GM23338 (cell line): ENCODE results near the gene GDPD1. TPM values are rescaled to one million over a fixed set of nuclear protein-coding genes. Genes with fewer than 3 reads are reported as not detected.
"Not testable (repeated sequence)": the region's sequence is repeated elsewhere in the genome, so short reads cannot be mapped to it uniquely, and the experiment has no call there.

Source experiments
- ATAC-seq: fragments of 200-7000 bp; cut with Tn5 transposase; 3 replicates; pipeline ENCODE4 v1.9.1; 2020
- DNase-seq: peaks from one replicate; pipeline ENCODE4 v3.0.0-alpha.2; 2015; ENCODE audit warnings: low spot score
- H2AFZ ChIP-seq: fragments of 200-600 bp; sonication (generic); 2 replicates; pipeline ENCODE4 v1.8.0; 2016; ENCODE audit warnings: antibody characterized with exemption, mild to moderate bottlenecking, moderate library complexity
- H3F3A ChIP-seq: fragments of 200-600 bp; sonication (generic); replicated peaks from 2 replicates; pipeline ENCODE4 v1.8.0; 2017; ENCODE audit warnings: antibody characterized with exemption, mixed run types, low read depth
- H3K27ac ChIP-seq: fragments of 200-600 bp; sonication (generic); 2 replicates; pipeline ENCODE4 v1.6.1; 2016; ENCODE audit warnings: low read depth
- H3K27me3 ChIP-seq: fragments of 200-600 bp; sonication (generic); 2 replicates; pipeline ENCODE4 v1.8.0; 2016; ENCODE audit warnings: mild to moderate bottlenecking, mixed run types, moderate library complexity; ENCODE audit not compliant: insufficient read depth
- H3K36me3 ChIP-seq: fragments of 200-600 bp; sonication (generic); 2 replicates; pipeline ENCODE4 v1.8.0; 2016; ENCODE audit warnings: mild to moderate bottlenecking; ENCODE audit not compliant: insufficient read depth
- H3K4me1 ChIP-seq: fragments of 200-600 bp; sonication (generic); 2 replicates; pipeline ENCODE4 v1.8.0; 2016; ENCODE audit warnings: mild to moderate bottlenecking, moderate library complexity; ENCODE audit not compliant: insufficient read depth
- H3K4me2 ChIP-seq: fragments of 200-600 bp; sonication (generic); 2 replicates; pipeline ENCODE4 v1.7.1; 2017; ENCODE audit warnings: mixed run types
- H3K4me3 ChIP-seq: fragments of 200-600 bp; sonication (generic); 2 replicates; pipeline ENCODE4 v1.6.1; 2016; ENCODE audit warnings: mixed run types
- H3K79me2 ChIP-seq: fragments of 200-600 bp; sonication (generic); replicated peaks from 2 replicates; pipeline ENCODE4 v1.8.0; 2017; ENCODE audit warnings: mild to moderate bottlenecking; ENCODE audit not compliant: insufficient read depth
- H3K9me2 ChIP-seq: fragments of 200-600 bp; sonication (generic); 2 replicates; pipeline ENCODE4 v1.8.0; 2017; ENCODE audit not compliant: insufficient read depth
- H4K20me1 ChIP-seq: fragments of 200-600 bp; sonication (generic); replicated peaks from 2 replicates; pipeline ENCODE4 v1.8.0; 2017; ENCODE audit warnings: mild to moderate bottlenecking; ENCODE audit not compliant: insufficient read depth
- H3K27ac Mint-ChIP-seq: 2 replicates; pipeline ENCODE4 v1.8.0; 2020; ENCODE audit warnings: inconsistent platforms, mild to moderate bottlenecking, moderate library complexity, mixed read lengths
- H3K27me3 Mint-ChIP-seq: 3 replicates; pipeline ENCODE4 v1.8.0; 2022; ENCODE audit warnings: low read depth, mild to moderate bottlenecking, moderate library complexity, mixed read lengths, inconsistent platforms; ENCODE audit not compliant: insufficient read depth, poor library complexity
- H3K36me3 Mint-ChIP-seq: 3 replicates; pipeline ENCODE4 v1.8.0; 2021; ENCODE audit warnings: low read depth, mild to moderate bottlenecking, inconsistent platforms, moderate library complexity, mixed read lengths
- H3K4me1 Mint-ChIP-seq: 3 replicates; pipeline ENCODE4 v1.8.0; 2020; ENCODE audit warnings: mild to moderate bottlenecking, inconsistent platforms, mixed read lengths
- H3K4me3 Mint-ChIP-seq: 3 replicates; pipeline ENCODE4 v1.8.0; 2021; ENCODE audit warnings: moderate library complexity, mild to moderate bottlenecking, inconsistent platforms, mixed read lengths
- H3K9me3 Mint-ChIP-seq: 3 replicates; pipeline ENCODE4 v1.8.0; 2020; ENCODE audit warnings: moderate library complexity, mild to moderate bottlenecking, inconsistent platforms, mixed read lengths
- CREB1 ChIP-seq: fragments of 250-450 bp; sonication (Bioruptor Pico); IDR thresholded peaks from 2 replicates; pipeline ENCODE4 v1.5.0; 2020; ENCODE audit warnings: low read depth, mild to moderate bottlenecking, moderate library complexity
- CTCF ChIP-seq, 2 experiments: fragments of 200-600 bp in 1 of 2; sonication (generic) in 1 of 2; conservative IDR thresholded peaks; 2 replicates each; pipeline versions ENCODE4 v1.5.1 to v1.6.1; 2016 to 2017; ENCODE audit warnings: antibody characterized with exemption in 2 of 2, low read depth in 2 of 2, mild to moderate bottlenecking in 2 of 2, moderate library complexity in 1 of 2
- ETS1 ChIP-seq: IDR thresholded peaks from 2 replicates; pipeline ENCODE4 v1.6.1; 2016; ENCODE audit warnings: antibody characterized with exemption
- EZH2 ChIP-seq: fragments of 200-600 bp; sonication (generic); IDR thresholded peaks from one replicate; pipeline ENCODE4 v1.8.0; 2017; ENCODE audit warnings: antibody characterized with exemption, mild to moderate bottlenecking, low read depth; ENCODE audit not compliant: unreplicated experiment
- EZH2phosphoT487 ChIP-seq: fragments of 200-600 bp; sonication (generic); IDR thresholded peaks from one replicate; pipeline ENCODE4 v1.8.1; 2018; ENCODE audit warnings: antibody characterized with exemption; ENCODE audit not compliant: unreplicated experiment
- POLR2AphosphoS5 ChIP-seq: IDR thresholded peaks from 2 replicates; pipeline ENCODE4 v1.6.1; 2016; ENCODE audit warnings: antibody characterized with exemption, low read depth
- REST ChIP-seq: IDR thresholded peaks from one replicate; pipeline ENCODE4 v1.6.1; 2018; ENCODE audit warnings: antibody characterized with exemption; ENCODE audit not compliant: unreplicated experiment
- ZNF114 ChIP-seq: fragments of 250-450 bp; sonication (Bioruptor Pico); IDR thresholded peaks from 2 replicates; pipeline ENCODE4 v1.5.0; 2020; ENCODE audit warnings: mild to moderate bottlenecking, moderate library complexity
- ZNF331 ChIP-seq: fragments of 250-450 bp; sonication (Bioruptor Pico); IDR thresholded peaks from 2 replicates; pipeline ENCODE4 v1.5.0; 2020; ENCODE audit warnings: low read depth, mild to moderate bottlenecking, moderate library complexity
- polyA plus RNA-seq: library from polyadenylated mRNA; unstranded; fragments of >200 nt; fragmentation: Nextera tagmentation; extraction: Ambion mirVana; gene quantifications from 2 replicates; pipeline ENCODE4 v1.2.1, GENCODE V29; 2016
- total RNA-seq: library from RNA; depleted of rRNA; stranded (reverse); fragments of >200 nt; shearing (Covaris generic); gene quantifications from 2 replicates; pipeline ENCODE4 v1.2.3, GENCODE V29; 2014

Gene GDPD1
- total and polyA plus RNA-seq, 2 experiments from 2014 or later, result 6.8 to 7.8 TPM

GRCh38 chr17:59175076-59175475 is 45.2 kb upstream of the GDPD1 start (continued):
- TF ChIP-seq REST (no peak), POLR2AphosphoS5 (no peak), ZNF331 (no peak)

GRCh38 chr17:59178266-59178985 is 41.9 kb upstream of the GDPD1 start:
- ATAC-seq (no peak), DNase-seq (no peak)
- H3K27me3 ChIP-seq, result no peaks in the 10 kb centered on the region
- peaks cover 10% of the 10 kb centered on the region for H3K27me3 Mint-ChIP-seq
- H3K36me3 Mint-ChIP-seq, result peaks cover 41% of the 10 kb centered on the region
- H3K4me1 Mint-ChIP-seq, result no peaks in the 10 kb centered on the region; the same call in 2 of the 3 replicates
- H3K79me2 ChIP-seq, result 0 out of 2 replicates have a peak, but pooled peaks cover 2% of the 10 kb centered on the region
- no peaks in the 10 kb centered on the region for H3K4me1 ChIP-seq
- no peak overlapping the region for H2AFZ ChIP-seq
- H3K4me3 Mint-ChIP-seq, result no peak overlapping the region
- H3K4me2 ChIP-seq, result no peak overlapping the region
- no peaks in the 10 kb centered on the region for H3K36me3 ChIP-seq
- H3K27ac Mint-ChIP-seq, result no peak overlapping the region
- TF ChIP-seq ZNF114 (CRISPR knock-in tag), result no peak
- no peak for TF ChIP-seq ETS1
- no peak for TF ChIP-seq EZH2
- TF ChIP-seq POLR2AphosphoS5, result no peak
- no peak for TF ChIP-seq EZH2phosphoT487
- TF ChIP-seq CTCF (conservative IDR thresholded peaks at IDR 0.05; ENCODE audit: low read depth in 2 of 2), result no peak
- no peak for TF ChIP-seq ZNF331
- no peak for TF ChIP-seq CREB1 (CRISPR knock-in tag)
- H3K4me3 ChIP-seq, result no peak overlapping the region
- no peaks in the 10 kb centered on the region for H3K9me2 ChIP-seq
- H4K20me1 ChIP-seq, result no peaks in the 10 kb centered on the region
- H3F3A ChIP-seq, result no peaks in the 10 kb centered on the region
- no peak overlapping the region for H3K27ac ChIP-seq
- no peaks in the 10 kb centered on the region; the same call in 2 of the 3 replicates for H3K9me3 Mint-ChIP-seq

- not testable (repeated sequence) for DNase-seq, H3K9me3 Mint-ChIP-seq, H4K20me1 ChIP-seq, H3K27ac ChIP-seq, H3K27me3 ChIP-seq, H3K36me3 ChIP-seq, H3F3A ChIP-seq, H3K27me3 Mint-ChIP-seq, ATAC-seq, H3K4me3 Mint-ChIP-seq, H3K4me2 ChIP-seq, H2AFZ ChIP-seq, H3K4me1 ChIP-seq, H3K79me2 ChIP-seq, H3K4me3 ChIP-seq, H3K9me2 ChIP-seq, H3K4me1 Mint-ChIP-seq
- H3K36me3 Mint-ChIP-seq, result peaks cover 30% of the 10 kb centered on the region
- H3K27ac Mint-ChIP-seq, result peak overlapping the region; percentile 43
These were observed 40.7 kb upstream of the GDPD1 start for GRCh38 chr17:59179601-59180000.
